ENCODE results near the gene KCNE4. TPM values are rescaled to one million over a fixed set of nuclear protein-coding genes. Genes with fewer than 3 reads are reported as not detected.

KCNE4 gene
- total RNA-seq, 2 experiments from 2014 or later: not detected

DNA sequence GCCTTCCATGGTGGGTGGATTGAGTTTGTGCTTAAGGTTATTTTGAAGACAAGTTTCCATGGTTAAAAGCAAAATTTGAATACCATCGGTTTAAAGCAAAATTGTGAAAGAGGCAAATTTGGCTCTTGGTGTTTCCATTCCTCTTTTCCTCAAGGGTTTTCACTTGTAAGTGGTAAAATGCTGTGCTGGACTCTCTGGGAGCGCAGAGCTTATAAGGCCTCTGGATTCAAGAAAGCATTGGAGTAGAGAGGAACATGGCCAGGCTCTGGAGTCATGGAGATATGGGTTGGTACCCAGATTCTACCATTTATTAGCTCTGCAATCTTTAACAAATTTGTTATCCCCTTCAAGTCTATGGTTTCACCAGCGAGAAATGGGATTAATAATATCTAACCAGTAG is 17.5 kb downstream of the KCNE4 start:
- ChIA-PET CTCF (no interaction called here), POLR2A (no interaction called here)
- no peak for DNase-seq
- TF ChIP-seq, protein P1, sequence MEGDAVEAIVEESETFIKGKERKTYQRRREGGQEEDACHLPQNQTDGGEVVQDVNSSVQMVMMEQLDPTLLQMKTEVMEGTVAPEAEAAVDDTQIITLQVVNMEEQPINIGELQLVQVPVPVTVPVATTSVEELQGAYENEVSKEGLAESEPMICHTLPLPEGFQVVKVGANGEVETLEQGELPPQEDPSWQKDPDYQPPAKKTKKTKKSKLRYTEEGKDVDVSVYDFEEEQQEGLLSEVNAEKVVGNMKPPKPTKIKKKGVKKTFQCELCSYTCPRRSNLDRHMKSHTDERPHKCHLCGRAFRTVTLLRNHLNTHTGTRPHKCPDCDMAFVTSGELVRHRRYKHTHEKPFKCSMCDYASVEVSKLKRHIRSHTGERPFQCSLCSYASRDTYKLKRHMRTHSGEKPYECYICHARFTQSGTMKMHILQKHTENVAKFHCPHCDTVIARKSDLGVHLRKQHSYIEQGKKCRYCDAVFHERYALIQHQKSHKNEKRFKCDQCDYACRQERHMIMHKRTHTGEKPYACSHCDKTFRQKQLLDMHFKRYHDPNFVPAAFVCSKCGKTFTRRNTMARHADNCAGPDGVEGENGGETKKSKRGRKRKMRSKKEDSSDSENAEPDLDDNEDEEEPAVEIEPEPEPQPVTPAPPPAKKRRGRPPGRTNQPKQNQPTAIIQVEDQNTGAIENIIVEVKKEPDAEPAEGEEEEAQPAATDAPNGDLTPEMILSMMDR (IDR thresholded peaks at IDR 0.05): no peak
- H3K4me1 Mint-ChIP-seq (ENCODE audit: low read depth): no peaks in the 10 kb centered on the region
- H3K27ac Mint-ChIP-seq: no peak overlapping the region
- H3K9me3 ChIP-seq (ENCODE audit: control insufficient read depth in 1 of 2, insufficient read depth in 1 of 2, low read length in 2 of 2): no peaks in the 10 kb centered on the region
- H3K36me3 ChIP-seq (ENCODE audit: insufficient read depth, low read length): no peaks in the 10 kb centered on the region
- no peak overlapping the region for H3K4me3 Mint-ChIP-seq
- ATAC-seq (ENCODE audit: poor library complexity): no peak
- no peaks in the 10 kb centered on the region for H3K4me1 ChIP-seq (ENCODE audit: insufficient read depth, low read length)
- H3K27ac ChIP-seq (ENCODE audit: low read depth in 1 of 2, low read length in 2 of 2): no peak overlapping the region
- H3K4me3 ChIP-seq (ENCODE audit: low read length): no peak overlapping the region
- no peaks in the 10 kb centered on the region for H3K27me3 ChIP-seq (ENCODE audit: control insufficient read depth in 1 of 2, insufficient read depth in 2 of 2, low read length in 2 of 2)
- H3K27me3 Mint-ChIP-seq: no peaks in the 10 kb centered on the region
- H3K36me3 Mint-ChIP-seq (ENCODE audit: low read depth): no peaks in the 10 kb centered on the region
- intact Hi-C loops (cut with DNase I, micrococcal nuclease): no loop called here
- H3K9me3 Mint-ChIP-seq: no peaks in the 10 kb centered on the region

DNA sequence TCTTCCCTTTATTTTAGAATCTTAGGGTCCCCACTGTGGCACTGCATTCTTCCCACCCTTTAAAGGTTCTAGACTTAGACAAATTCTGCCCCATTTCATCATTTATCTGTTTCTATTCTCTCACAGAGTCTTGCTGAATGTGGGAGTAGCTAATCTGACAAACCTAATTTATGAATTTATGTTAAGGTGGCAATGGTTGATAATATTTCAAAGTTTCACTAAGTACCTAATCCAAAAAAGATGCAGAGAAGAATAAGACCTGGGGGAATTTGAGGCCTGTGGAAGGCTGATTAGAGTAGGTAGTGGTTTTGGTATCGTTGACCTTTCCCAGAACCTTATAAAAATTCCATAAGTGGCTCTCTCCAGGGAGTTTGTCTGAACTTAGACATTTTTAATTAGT is 18.0 kb downstream of the KCNE4 start:
- Histone ChIP-seq H3K9me3 (ENCODE audit: control insufficient read depth in 1 of 2, insufficient read depth in 1 of 2, low read length in 2 of 2) (no peaks in the 10 kb centered on the region), H3K27ac (ENCODE audit: low read depth in 1 of 2, low read length in 2 of 2) (no peak overlapping the region), H3K36me3 (ENCODE audit: insufficient read depth, low read length) (no peaks in the 10 kb centered on the region), H3K4me3 (ENCODE audit: low read length) (no peak overlapping the region), H3K27me3 (ENCODE audit: control insufficient read depth in 1 of 2, insufficient read depth in 2 of 2, low read length in 2 of 2) (no peaks in the 10 kb centered on the region), H3K4me1 (ENCODE audit: insufficient read depth, low read length) (no peaks in the 10 kb centered on the region)
- Mint-ChIP-seq H3K4me1 (ENCODE audit: low read depth) (no peaks in the 10 kb centered on the region), H3K27me3 (no peaks in the 10 kb centered on the region), H3K4me3 (no peak overlapping the region), H3K27ac (no peak overlapping the region), H3K36me3 (ENCODE audit: low read depth) (no peaks in the 10 kb centered on the region), H3K9me3 (no peaks in the 10 kb centered on the region)
- CTCF ChIA-PET: no interaction called here
- ATAC-seq (ENCODE audit: poor library complexity): no peak
- TF ChIP-seq, protein P1 (IDR thresholded peaks at IDR 0.05): no peak
- POLR2A ChIA-PET: no interaction called here
- intact Hi-C loops (cut with DNase I, micrococcal nuclease): no loop called here
- DNase-seq: no peak

DNA sequence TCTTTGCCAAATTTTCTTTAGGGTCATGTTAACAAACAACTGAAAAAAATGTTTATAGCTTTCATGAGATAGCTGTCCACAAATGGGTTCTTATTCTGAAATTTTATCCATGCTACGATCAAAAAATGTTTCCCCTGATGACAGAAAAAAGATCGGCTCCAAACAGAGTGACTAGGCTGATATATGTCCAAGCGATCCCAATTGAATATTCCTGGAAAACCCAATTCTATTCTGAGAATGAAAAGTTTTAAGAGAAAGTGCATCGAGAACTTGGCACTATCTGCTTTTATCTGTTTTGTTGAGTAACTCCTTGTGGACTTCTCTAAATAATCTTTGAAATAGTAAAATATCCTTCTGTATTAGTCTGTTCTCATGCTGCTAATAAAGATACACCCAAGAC is 19.1 kb downstream of the KCNE4 start:
- Mint-ChIP-seq H3K4me3 (no peak overlapping the region), H3K27me3 (no peaks in the 10 kb centered on the region), H3K36me3 (ENCODE audit: low read depth) (no peaks in the 10 kb centered on the region), H3K9me3 (no peaks in the 10 kb centered on the region), H3K27ac (no peak overlapping the region), H3K4me1 (ENCODE audit: low read depth) (no peaks in the 10 kb centered on the region)
- H3K4me3 ChIP-seq (ENCODE audit: low read length): no peak overlapping the region
- no peak overlapping the region for H3K27ac ChIP-seq (ENCODE audit: low read depth in 1 of 2, low read length in 2 of 2)
- no peaks in the 10 kb centered on the region for H3K9me3 ChIP-seq (ENCODE audit: control insufficient read depth in 1 of 2, insufficient read depth in 1 of 2, low read length in 2 of 2)
- no peaks in the 10 kb centered on the region for H3K36me3 ChIP-seq (ENCODE audit: insufficient read depth, low read length)
- H3K27me3 ChIP-seq (ENCODE audit: control insufficient read depth in 1 of 2, insufficient read depth in 2 of 2, low read length in 2 of 2): no peaks in the 10 kb centered on the region
- ATAC-seq (ENCODE audit: poor library complexity): no peak
- DNase-seq: no peak
- H3K4me1 ChIP-seq (ENCODE audit: insufficient read depth, low read length): no peaks in the 10 kb centered on the region
- intact Hi-C loops (cut with DNase I, micrococcal nuclease): no loop called here
- TF ChIP-seq, protein P1 (IDR thresholded peaks at IDR 0.05): no peak
- ChIA-PET POLR2A (no interaction called here), CTCF (no interaction called here)
